Effector memory CD4-positive, alpha-beta T cell (primary cell): Measurements from ENCODE around the gene PLA2G4A.

Experiments used
- DNase-seq, 3 donors: peaks; one replicate each; pipeline ENCODE4 v3.0.0-alpha.2; 2020
- H3K27ac ChIP-seq: 2 replicates; pipeline ENCODE4 v1.7.0; 2013; ENCODE audit warnings: mild to moderate bottlenecking, low read length, moderate library complexity; ENCODE audit not compliant: insufficient read depth, poor library complexity, severe bottlenecking
- H3K27me3 ChIP-seq: replicated peaks from 2 replicates; pipeline ENCODE4 v1.7.0; 2013; ENCODE audit warnings: mild to moderate bottlenecking, low read length; ENCODE audit not compliant: insufficient read depth, control insufficient read depth, poor library complexity, severe bottlenecking
- H3K36me3 ChIP-seq: 2 replicates; pipeline ENCODE4 v1.7.0; 2013; ENCODE audit warnings: mild to moderate bottlenecking, low read length, moderate library complexity; ENCODE audit not compliant: control insufficient read depth, insufficient read depth
- H3K4me1 ChIP-seq: 2 replicates; pipeline ENCODE4 v1.7.0; 2013; ENCODE audit warnings: low read length, mild to moderate bottlenecking; ENCODE audit not compliant: control insufficient read depth, insufficient read depth, poor library complexity, severe bottlenecking
- H3K4me3 ChIP-seq: 2 replicates; pipeline ENCODE4 v1.7.0; 2013; ENCODE audit warnings: low read length, low read depth, mild to moderate bottlenecking; ENCODE audit not compliant: insufficient read depth, poor library complexity, severe bottlenecking
- H3K9me3 ChIP-seq: 2 replicates; pipeline ENCODE4 v1.7.0; 2013; ENCODE audit warnings: mild to moderate bottlenecking, low read length, moderate library complexity; ENCODE audit not compliant: control insufficient read depth

The PLA2G4A gene

DNA sequence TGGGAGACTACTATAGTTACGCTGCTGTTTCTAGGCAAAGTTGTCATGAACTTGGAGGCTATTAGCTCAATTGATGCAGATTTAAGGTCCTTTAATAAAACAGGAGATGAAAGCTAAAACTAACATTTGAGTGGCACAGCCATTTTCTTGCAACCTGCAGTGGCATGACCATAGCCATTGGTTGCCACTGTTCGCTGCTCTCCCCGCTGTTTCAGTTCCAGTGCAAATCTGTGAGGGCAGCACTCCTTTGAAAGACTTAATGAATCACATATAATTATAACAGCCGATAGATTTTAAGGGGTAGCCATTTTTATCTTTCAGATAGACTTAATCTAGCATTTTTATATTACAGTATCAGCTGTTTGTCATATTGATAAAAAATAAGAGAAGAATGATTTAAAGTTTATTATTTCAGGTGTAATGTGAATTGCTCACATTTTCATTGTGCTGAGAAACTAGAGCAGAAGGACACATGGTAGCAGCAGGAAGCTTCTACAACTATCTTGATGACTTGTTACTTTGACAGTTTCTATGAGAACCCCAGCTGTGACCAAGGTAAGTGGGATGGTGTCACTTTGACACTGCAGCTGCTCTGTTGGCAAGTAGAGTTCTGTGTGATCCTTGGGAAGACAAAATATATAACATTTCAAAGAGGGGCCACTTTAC is 203.7 kb downstream of the PLA2G4A start:
- no peaks in the 10 kb centered on the region for H3K27me3 ChIP-seq
- H3K9me3 ChIP-seq: no peaks in the 10 kb centered on the region
- no peaks in the 10 kb centered on the region for H3K36me3 ChIP-seq
- no peak overlapping the region for H3K4me3 ChIP-seq
- H3K27ac ChIP-seq: no peak overlapping the region
- DNase-seq: no peak
- H3K4me1 ChIP-seq: no peaks in the 10 kb centered on the region

GRCh38 chr1:187032982-187033692 is 204.4 kb downstream of the PLA2G4A start:
- no peak for DNase-seq
- Histone ChIP-seq H3K27ac (no peak overlapping the region), H3K4me3 (no peak overlapping the region), H3K27me3 (no peaks in the 10 kb centered on the region), H3K36me3 (no peaks in the 10 kb centered on the region), H3K4me1 (no peaks in the 10 kb centered on the region), H3K9me3 (no peaks in the 10 kb centered on the region)

- Histone ChIP-seq H3K4me3 (no peak overlapping the region), H3K4me1 (no peaks in the 10 kb centered on the region), H3K36me3 (no peaks in the 10 kb centered on the region), H3K27me3 (no peaks in the 10 kb centered on the region), H3K27ac (no peak overlapping the region), H3K9me3 (no peaks in the 10 kb centered on the region)
- no peak for DNase-seq
Observed at GRCh38 chr1:187033693-187034390, 205.1 kb downstream of the PLA2G4A start.

- no peaks in the 10 kb centered on the region for H3K4me1 ChIP-seq
- no peak overlapping the region for H3K27ac ChIP-seq
- no peaks in the 10 kb centered on the region for H3K27me3 ChIP-seq
Observed at GRCh38 chr1:187034501-187034900, 205.8 kb downstream of the PLA2G4A start.

DNA sequence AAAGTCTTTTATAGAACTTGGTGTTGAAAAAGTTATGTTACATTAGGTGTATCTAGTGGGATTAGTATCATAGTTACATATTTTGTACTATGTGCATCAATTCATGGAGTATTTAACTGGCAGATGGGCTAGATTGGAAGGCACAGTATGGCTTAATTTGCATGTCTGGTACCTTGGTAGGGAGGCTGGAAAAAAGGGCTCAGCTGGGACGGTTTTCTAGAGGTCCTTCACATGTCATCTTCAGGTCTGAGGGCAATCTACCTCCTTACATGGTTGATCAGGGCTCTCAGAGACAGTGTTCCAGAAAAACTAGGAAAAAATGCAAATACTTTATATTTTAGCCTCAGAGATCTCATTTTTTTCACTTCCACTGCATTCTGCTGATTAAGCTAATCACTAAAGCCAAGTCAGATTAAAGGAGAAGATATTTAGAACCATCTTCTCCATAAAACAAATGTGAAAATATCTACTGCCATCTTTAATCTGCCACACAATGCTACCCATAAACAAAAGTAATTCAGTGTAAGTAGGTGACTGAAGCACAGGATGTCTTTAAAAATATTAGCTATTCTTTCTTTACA is 209.3 kb downstream of the PLA2G4A start:
- DNase-seq: no peak
- no peak overlapping the region for H3K27ac ChIP-seq

More at GRCh38 chr1:187034501-187034900, 205.8 kb downstream of the PLA2G4A start:
- no peaks in the 10 kb centered on the region for H3K9me3 ChIP-seq
- H3K4me3 ChIP-seq: no peak overlapping the region
- no peak for DNase-seq
- no peaks in the 10 kb centered on the region for H3K36me3 ChIP-seq

More for the DNA sequence above, 209.3 kb downstream of the PLA2G4A start:
- no peaks in the 10 kb centered on the region for H3K9me3 ChIP-seq
- H3K4me1 ChIP-seq: no peaks in the 10 kb centered on the region
- H3K27me3 ChIP-seq: no peaks in the 10 kb centered on the region
- no peaks in the 10 kb centered on the region for H3K36me3 ChIP-seq
- H3K4me3 ChIP-seq: no peak overlapping the region
